ENCODE results near the gene RFX2. TPM values are rescaled to one million over a fixed set of nuclear protein-coding genes. Genes with fewer than 3 reads are reported as not detected.

RFX2 gene
- total RNA-seq, 1 donor, result 10.7 TPM

GRCh38 chr19:6090634-6091033 is 19.7 kb downstream of the RFX2 start:
- TF ChIP-seq, protein P1, sequence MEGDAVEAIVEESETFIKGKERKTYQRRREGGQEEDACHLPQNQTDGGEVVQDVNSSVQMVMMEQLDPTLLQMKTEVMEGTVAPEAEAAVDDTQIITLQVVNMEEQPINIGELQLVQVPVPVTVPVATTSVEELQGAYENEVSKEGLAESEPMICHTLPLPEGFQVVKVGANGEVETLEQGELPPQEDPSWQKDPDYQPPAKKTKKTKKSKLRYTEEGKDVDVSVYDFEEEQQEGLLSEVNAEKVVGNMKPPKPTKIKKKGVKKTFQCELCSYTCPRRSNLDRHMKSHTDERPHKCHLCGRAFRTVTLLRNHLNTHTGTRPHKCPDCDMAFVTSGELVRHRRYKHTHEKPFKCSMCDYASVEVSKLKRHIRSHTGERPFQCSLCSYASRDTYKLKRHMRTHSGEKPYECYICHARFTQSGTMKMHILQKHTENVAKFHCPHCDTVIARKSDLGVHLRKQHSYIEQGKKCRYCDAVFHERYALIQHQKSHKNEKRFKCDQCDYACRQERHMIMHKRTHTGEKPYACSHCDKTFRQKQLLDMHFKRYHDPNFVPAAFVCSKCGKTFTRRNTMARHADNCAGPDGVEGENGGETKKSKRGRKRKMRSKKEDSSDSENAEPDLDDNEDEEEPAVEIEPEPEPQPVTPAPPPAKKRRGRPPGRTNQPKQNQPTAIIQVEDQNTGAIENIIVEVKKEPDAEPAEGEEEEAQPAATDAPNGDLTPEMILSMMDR (IDR thresholded peaks at IDR 0.05; ENCODE audit: insufficient read depth, low read length), result no peak
- H3K4me3 ChIP-seq (ENCODE audit: low read depth, low read length), result no peak overlapping the region
- no peak for DNase-seq (ENCODE audit: low read depth)

GRCh38 chr19:6088602-6089049 is 21.7 kb downstream of the RFX2 start:
- TF ChIP-seq, protein P1 (IDR thresholded peaks at IDR 0.05; ENCODE audit: insufficient read depth, low read length), result no peak
- no peak overlapping the region for H3K4me3 ChIP-seq (ENCODE audit: low read depth, low read length)
- peak; percentile 82 for DNase-seq (ENCODE audit: low read depth)

- TF ChIP-seq, protein P1 (IDR thresholded peaks at IDR 0.05; ENCODE audit: insufficient read depth, low read length), result no peak
- no peak for DNase-seq (ENCODE audit: low read depth)
- no peak overlapping the region for H3K4me3 ChIP-seq (ENCODE audit: low read depth, low read length)
These were observed 23.2 kb downstream of the RFX2 start for GRCh38 chr19:6087074-6087571.

- DNase-seq (ENCODE audit: low read depth), result peak; percentile 89
- no peak overlapping the region for H3K4me3 ChIP-seq (ENCODE audit: low read depth, low read length)
- TF ChIP-seq, protein P1 (IDR thresholded peaks at IDR 0.05; ENCODE audit: insufficient read depth, low read length), result no peak
These were observed 24.1 kb downstream of the RFX2 start for GRCh38 chr19:6086068-6086788.

DNA sequence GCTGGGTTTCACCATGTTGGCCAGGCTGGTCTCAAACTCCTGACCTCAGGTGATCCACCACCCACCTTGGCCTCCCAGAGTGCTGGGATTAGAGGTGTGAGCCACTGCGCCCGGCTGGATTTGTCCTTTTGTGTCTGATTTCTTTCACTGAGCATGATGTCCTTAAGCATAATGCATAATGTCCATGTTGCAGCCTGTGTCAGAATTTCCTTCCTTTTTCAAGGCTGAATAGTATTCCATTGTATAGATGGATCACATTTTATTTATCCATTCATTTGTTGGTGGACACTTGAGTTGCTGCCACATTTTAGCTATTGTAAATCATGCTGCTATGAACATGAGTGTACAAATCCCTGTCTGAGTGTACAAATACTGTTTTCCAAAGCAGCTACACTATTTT is 25.5 kb downstream of the RFX2 start:
- TF ChIP-seq, protein P1 (IDR thresholded peaks at IDR 0.05; ENCODE audit: insufficient read depth, low read length), result no peak
- no peak overlapping the region for H3K4me3 ChIP-seq (ENCODE audit: low read depth, low read length)
- no peak for DNase-seq (ENCODE audit: low read depth)

GRCh38 chr19:6079107-6079506 is 31.2 kb downstream of the RFX2 start:
- no peak for DNase-seq (ENCODE audit: low read depth)
- TF ChIP-seq, protein P1 (IDR thresholded peaks at IDR 0.05; ENCODE audit: insufficient read depth, low read length), result no peak
- H3K4me3 ChIP-seq (ENCODE audit: low read depth, low read length), result no peak overlapping the region

Data from fibroblast of the aortic adventitia (primary cell).